Gastrocnemius medialis (tissue), 4 donors: ENCODE measurements around the gene GPBP1.

Experiments
- CTCF ChIP-seq, 5 experiments: fragments of 450-650 bp in 3 of 5; fragments of 200-600 bp in 2 of 5; sonication (generic) in 2 of 5; IDR thresholded peaks in 4 of 5; conservative IDR thresholded peaks in 1 of 5; 1 replicate in 4 of 5; 2 replicates in 1 of 5; pipeline ENCODE4 v1.5.1; 2016 to 2019; ENCODE audit warnings: antibody characterized with exemption in 5 of 5, mild to moderate bottlenecking in 3 of 5, moderate library complexity in 3 of 5
- POLR2A ChIP-seq, 2 donors: fragments of 450-650 bp; IDR thresholded peaks; one replicate each; pipeline ENCODE4 v1.6.1; 2017; ENCODE audit warnings: antibody characterized with exemption in 2 of 2, mild to moderate bottlenecking in 2 of 2, moderate library complexity in 2 of 2

- TF ChIP-seq CTCF (IDR thresholded peaks at IDR 0.05 in 4 of 5, conservative IDR thresholded peaks at IDR 0.05 in 1 of 5) (no peak), POLR2A (IDR thresholded peaks at IDR 0.05) (no peak)
Observed at GRCh38 chr5:57195060-57195459, 21.2 kb downstream of the GPBP1 start.
